Keratinocyte (primary cell): ENCODE measurements around the gene FARP1.

Source experiments
- CTCF ChIP-seq, 3 experiments: IDR thresholded peaks in 1 of 3; conservative IDR thresholded peaks in 1 of 3; optimal IDR thresholded peaks in 1 of 3; 2 replicates in 2 of 3; 3 replicates in 1 of 3; pipeline versions ENCODE3 to v1.5.1; 2011; ENCODE audit warnings: low read length in 3 of 3, mild to moderate bottlenecking in 3 of 3, moderate library complexity in 2 of 3, control low read depth in 1 of 3, inconsistent platforms in 1 of 3; ENCODE audit not compliant: insufficient read depth in 2 of 3; ENCODE audit errors: extremely low read depth in 1 of 3
- EZH2 ChIP-seq: IDR thresholded peaks from one replicate; pipeline ENCODE4 v1.6.1; 2012; ENCODE audit warnings: inconsistent platforms, mild to moderate bottlenecking, low read length, moderate library complexity

- TF ChIP-seq CTCF (optimal IDR thresholded peaks at IDR 0.05 in 1 of 3, IDR thresholded peaks at IDR 0.05 in 1 of 3, conservative IDR thresholded peaks at IDR 0.05 in 1 of 3; ENCODE audit: extremely low read depth in 1 of 3, insufficient read depth in 2 of 3, low read length in 3 of 3) (no peak), EZH2 (no peak)
These were observed 49.1 kb downstream of the FARP1 start for GRCh38 chr13:98192008-98192407.
